IPS-11a (cell line): ENCODE measurements around the gene FMNL1.
"Not testable (repeated sequence)": the region's sequence is repeated elsewhere in the genome, so short reads cannot be mapped to it uniquely, and the experiment has no call there.

Source experiments
- H3K4me3 ChIP-seq: one replicate; pipeline ENCODE4 v1.5.1; 2013; ENCODE audit warnings: low read depth, low read length, control low read depth

The FMNL1 gene

GRCh38 chr17:45221081-45222013, at the start of gene FMNL1:
Gene FMNL1 (plus strand): TSS chr17:45221885. CDS start chr17:45222125, 240 bp downstream.
- peak within 1 kb of the TSS; percentile 48 for H3K4me3 ChIP-seq

- H3K4me3 ChIP-seq, result no peak overlapping the region
Measured at GRCh38 chr17:45172232-45172540, 49.5 kb upstream of the FMNL1 start.

- no peak overlapping the region for H3K4me3 ChIP-seq
Measured at GRCh38 chr17:45172541-45173286, 49.0 kb upstream of the FMNL1 start.

GRCh38 chr17:45175759-45176115, 45.9 kb upstream of the FMNL1 start:
- no peak overlapping the region for H3K4me3 ChIP-seq

GRCh38 chr17:45177563-45177962, 44.1 kb upstream of the FMNL1 start:
- H3K4me3 ChIP-seq, result no peak overlapping the region

- H3K4me3 ChIP-seq, result no peak overlapping the region
Measured at GRCh38 chr17:45184144-45184543, 37.5 kb upstream of the FMNL1 start.

GRCh38 chr17:45186801-45187354, 34.8 kb upstream of the FMNL1 start:
- no peak overlapping the region for H3K4me3 ChIP-seq

- H3K4me3 ChIP-seq, result no peak overlapping the region
Measured at GRCh38 chr17:45189009-45189408, 32.7 kb upstream of the FMNL1 start.

GRCh38 chr17:45190503-45191255, 31.0 kb upstream of the FMNL1 start:
- no peak overlapping the region for H3K4me3 ChIP-seq

- no peak overlapping the region for H3K4me3 ChIP-seq
Measured at GRCh38 chr17:45195424-45195823, 26.3 kb upstream of the FMNL1 start.

GRCh38 chr17:45197108-45197507, 24.6 kb upstream of the FMNL1 start:
- no peak overlapping the region for H3K4me3 ChIP-seq

- H3K4me3 ChIP-seq, result no peak overlapping the region
Measured at GRCh38 chr17:45197555-45198334, 23.9 kb upstream of the FMNL1 start.

- H3K4me3 ChIP-seq, result no peak overlapping the region
Measured at GRCh38 chr17:45200701-45201100, 21.0 kb upstream of the FMNL1 start.

GRCh38 chr17:45201457-45201856, 20.2 kb upstream of the FMNL1 start:
- no peak overlapping the region for H3K4me3 ChIP-seq

GRCh38 chr17:45201880-45202279, 19.8 kb upstream of the FMNL1 start:
- not testable (repeated sequence) for H3K4me3 ChIP-seq

- no peak overlapping the region for H3K4me3 ChIP-seq
Measured at GRCh38 chr17:45218895-45219661, 2.6 kb upstream of the FMNL1 start.

- no peak overlapping the region for H3K4me3 ChIP-seq
Measured at GRCh38 chr17:45220079-45220478, 1.6 kb upstream of the FMNL1 start.

- H3K4me3 ChIP-seq, result peak overlapping the region; percentile 48
Measured at GRCh38 chr17:45222014-45222288, 266 bp downstream of the FMNL1 start.

- peak overlapping the region; percentile 48 for H3K4me3 ChIP-seq
Measured at GRCh38 chr17:45222289-45222995, 757 bp downstream of the FMNL1 start.
